Activated CD4-positive, alpha-beta T cell treated with anti-CD3 and anti-CD28 coated beads, Interleukin-2, amount 10 ng/mL, durations not matched to agents 24 days and 14 days (primary cell): ENCODE data around the gene ADRB2. TPM values are rescaled to one million over a fixed set of nuclear protein-coding genes. Genes with fewer than 3 reads are reported as not detected.

ENCODE experiments used
- DNase-seq: peaks from one replicate; pipeline ENCODE4 v3.0.0; 2022
- H3K27ac Mint-ChIP-seq: one replicate; pipeline ENCODE4 v1.8.0; 2022; ENCODE audit warnings: mild to moderate bottlenecking, mixed read lengths
- H3K27me3 Mint-ChIP-seq: one replicate; pipeline ENCODE4 v1.8.0; 2022; ENCODE audit warnings: mixed read lengths
- H3K36me3 Mint-ChIP-seq: one replicate; pipeline ENCODE4 v1.8.0; 2022; ENCODE audit warnings: low read depth, mild to moderate bottlenecking, mixed read lengths
- H3K4me1 Mint-ChIP-seq: one replicate; pipeline ENCODE4 v1.8.0; 2021; ENCODE audit warnings: mixed read lengths
- H3K4me3 Mint-ChIP-seq: one replicate; pipeline ENCODE4 v1.8.0; 2022; ENCODE audit warnings: mild to moderate bottlenecking, moderate library complexity, mixed read lengths
- H3K9me3 Mint-ChIP-seq: one replicate; pipeline ENCODE4 v1.8.0; 2021; ENCODE audit warnings: mixed read lengths
- intact Hi-C: fragments of 100-400 bp; cut with micrococcal nuclease; formaldehyde crosslinking; loops from one replicate; pipeline ENCODE4 v1.15.1; 2023
- total RNA-seq: library from RNA; stranded (reverse); gene quantifications from 2 replicates; pipeline ENCODE4 v1.2.3, GENCODE V29; 2022

Gene ADRB2
- total RNA-seq, 1 donor from 2014 or later: 0.37 TPM

- no peaks in the 10 kb centered on the region for H3K36me3 Mint-ChIP-seq
- peak overlapping the region; percentile 82 for H3K4me3 Mint-ChIP-seq
- H3K4me1 Mint-ChIP-seq: peaks cover 38% of the 10 kb centered on the region
Measured at GRCh38 chr5:148809781-148810524, 16.5 kb upstream of the ADRB2 start.

GRCh38 chr5:148810823-148811222 lies 15.6 kb upstream of the ADRB2 start:
- Mint-ChIP-seq H3K36me3 (no peaks in the 10 kb centered on the region), H3K4me1 (peaks cover 31% of the 10 kb centered on the region), H3K9me3 (no peaks in the 10 kb centered on the region), H3K27ac (no peak overlapping the region), H3K4me3 (no peak overlapping the region), H3K27me3 (peaks cover 12% of the 10 kb centered on the region)
- DNase-seq: no peak
- intact Hi-C loops: no loop called here

More at GRCh38 chr5:148809781-148810524, 16.5 kb upstream of the ADRB2 start:
- Mint-ChIP-seq H3K27me3 (peaks cover 4% of the 10 kb centered on the region), H3K27ac (peak overlapping the region; percentile 71), H3K9me3 (no peaks in the 10 kb centered on the region)
- no peak for DNase-seq
- intact Hi-C loops: loop anchor here (1.0 to 10.0 kb wide), 7 partner anchors 10 to 623 kb away; partner anchors contain the start of genes ADRB2 and PCYOX1L

GRCh38 chr5:148811756-148812155 lies 14.7 kb upstream of the ADRB2 start:
- peaks cover 23% of the 10 kb centered on the region for H3K4me1 Mint-ChIP-seq
- no peak overlapping the region for H3K4me3 Mint-ChIP-seq
- H3K36me3 Mint-ChIP-seq: no peaks in the 10 kb centered on the region
- no peak for DNase-seq
- peaks cover 20% of the 10 kb centered on the region for H3K27me3 Mint-ChIP-seq
- H3K9me3 Mint-ChIP-seq: no peaks in the 10 kb centered on the region
- intact Hi-C loops: no loop called here
- H3K27ac Mint-ChIP-seq: no peak overlapping the region

DNA sequence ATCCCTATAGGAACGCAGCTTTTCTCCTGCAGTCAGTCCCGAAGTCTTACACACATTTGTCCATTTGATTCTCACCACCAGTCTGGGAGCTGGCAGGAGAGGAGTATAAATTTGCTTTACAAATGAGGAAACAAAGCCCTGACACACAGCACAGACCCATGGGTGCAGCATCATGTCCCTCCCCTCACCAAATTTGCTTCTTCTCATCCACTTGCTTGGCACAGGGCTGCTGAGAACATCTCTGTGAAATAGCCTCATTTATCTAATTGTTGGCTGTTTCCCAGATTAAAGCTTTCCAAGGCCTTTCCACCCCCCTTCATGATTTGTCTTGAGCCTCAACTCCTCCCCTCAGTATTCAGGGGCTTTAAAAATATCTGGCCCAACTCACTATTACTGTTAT lies 11.3 kb upstream of the ADRB2 start:
- Mint-ChIP-seq H3K4me3 (no peak overlapping the region), H3K9me3 (no peaks in the 10 kb centered on the region), H3K36me3 (no peaks in the 10 kb centered on the region), H3K27me3 (peaks cover 31% of the 10 kb centered on the region), H3K4me1 (peaks cover 9% of the 10 kb centered on the region), H3K27ac (no peak overlapping the region)
- DNase-seq: no peak
- intact Hi-C loops: no loop called here

DNA sequence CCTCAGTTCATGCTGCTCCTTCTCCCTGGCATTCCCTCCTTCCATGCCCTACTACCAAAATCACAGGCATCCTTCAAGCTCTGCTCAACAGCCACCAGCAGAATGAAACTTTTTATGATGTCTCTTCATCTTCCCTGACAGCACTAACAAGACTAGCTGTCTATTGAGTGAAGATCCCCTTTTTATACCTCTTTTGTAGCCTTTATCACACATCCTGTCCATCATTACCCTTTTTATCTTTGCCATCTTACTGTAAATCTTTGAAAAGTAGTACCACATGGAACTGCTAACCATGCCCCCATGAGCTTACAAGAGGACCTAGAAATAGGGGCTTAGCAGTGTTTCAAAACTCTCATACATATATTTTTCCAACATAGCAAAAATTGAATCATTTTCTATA lies 10.8 kb upstream of the ADRB2 start:
- Mint-ChIP-seq H3K9me3 (no peaks in the 10 kb centered on the region), H3K27ac (no peak overlapping the region), H3K27me3 (peaks cover 33% of the 10 kb centered on the region), H3K4me3 (no peak overlapping the region), H3K36me3 (no peaks in the 10 kb centered on the region), H3K4me1 (peaks cover 4% of the 10 kb centered on the region)
- no peak for DNase-seq
- intact Hi-C loops: no loop called here

GRCh38 chr5:148816357-148816756 lies 10.1 kb upstream of the ADRB2 start:
- no peak for DNase-seq
- Mint-ChIP-seq H3K4me1 (peaks cover 3% of the 10 kb centered on the region), H3K27me3 (peaks cover 35% of the 10 kb centered on the region), H3K9me3 (no peaks in the 10 kb centered on the region), H3K27ac (no peak overlapping the region), H3K4me3 (no peak overlapping the region), H3K36me3 (no peaks in the 10 kb centered on the region)
- intact Hi-C loops: no loop called here

DNA sequence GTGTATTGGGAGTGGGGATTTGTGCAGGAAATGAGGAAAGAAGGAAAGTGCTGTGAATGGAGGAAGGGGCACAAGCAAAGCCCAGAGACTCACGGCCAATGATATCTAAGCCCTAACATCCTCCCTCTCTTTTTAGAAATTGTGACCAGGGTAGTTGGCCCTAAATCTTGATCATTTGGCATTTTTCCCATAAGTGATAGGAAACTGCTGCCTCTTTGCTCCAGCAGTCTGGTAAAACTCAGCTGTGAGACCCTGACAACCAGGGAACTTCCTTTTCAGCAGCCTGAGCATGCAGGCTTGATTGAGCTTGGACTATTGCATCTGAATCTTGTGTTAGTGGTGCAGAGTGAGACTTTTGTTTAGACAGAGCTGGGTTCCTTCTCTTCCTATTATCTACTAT lies 9.6 kb upstream of the ADRB2 start:
- Mint-ChIP-seq H3K27ac (no peak overlapping the region), H3K36me3 (no peaks in the 10 kb centered on the region), H3K4me1 (peaks cover 2% of the 10 kb centered on the region), H3K9me3 (no peaks in the 10 kb centered on the region), H3K4me3 (no peak overlapping the region), H3K27me3 (peaks cover 35% of the 10 kb centered on the region)
- intact Hi-C loops: no loop called here
- no peak for DNase-seq

GRCh38 chr5:148817606-148818005 lies 8.8 kb upstream of the ADRB2 start:
- Mint-ChIP-seq H3K4me3 (no peak overlapping the region), H3K36me3 (no peaks in the 10 kb centered on the region), H3K4me1 (no peaks in the 10 kb centered on the region), H3K27ac (no peak overlapping the region), H3K27me3 (peaks cover 41% of the 10 kb centered on the region), H3K9me3 (no peaks in the 10 kb centered on the region)
- intact Hi-C loops: no loop called here
- DNase-seq: no peak

GRCh38 chr5:148820461-148821395 lies 5.7 kb upstream of the ADRB2 start:
- Mint-ChIP-seq H3K4me1 (peaks cover 4% of the 10 kb centered on the region), H3K9me3 (no peaks in the 10 kb centered on the region), H3K4me3 (no peak overlapping the region), H3K27me3 (peaks cover 60% of the 10 kb centered on the region), H3K27ac (no peak overlapping the region), H3K36me3 (no peaks in the 10 kb centered on the region)
- intact Hi-C loops: loop anchor here (10.0 kb wide), 2 partner anchors 76 to 214 kb away; no protein-coding TSS in a partner anchor
- DNase-seq: peak; percentile 75

DNA sequence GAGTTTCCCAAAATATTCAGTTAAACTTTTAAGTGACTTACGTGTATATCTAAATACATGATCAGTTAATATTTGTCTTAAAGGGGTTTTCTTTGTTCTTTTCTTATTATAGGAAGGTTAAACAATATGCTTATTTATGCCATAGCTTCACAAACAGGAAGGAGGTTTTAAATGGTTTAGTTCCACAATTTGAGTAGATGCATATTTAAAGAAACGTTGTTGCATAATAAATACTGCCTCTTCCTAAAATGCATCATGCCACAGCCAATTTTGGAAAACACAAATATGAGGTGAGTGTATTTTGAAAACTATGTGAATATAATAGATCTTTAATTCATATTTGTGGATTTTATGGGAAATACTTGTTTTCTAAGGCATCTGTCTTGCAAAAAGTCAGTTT lies 2.5 kb upstream of the ADRB2 start:
- no peaks in the 10 kb centered on the region for H3K36me3 Mint-ChIP-seq
- no peak overlapping the region for H3K4me3 Mint-ChIP-seq
- no peaks in the 10 kb centered on the region for H3K9me3 Mint-ChIP-seq
- intact Hi-C loops: loop anchor here (10.0 kb wide), 2 partner anchors 79 to 211 kb away; no protein-coding TSS in a partner anchor
- no peak for DNase-seq
- H3K27me3 Mint-ChIP-seq: peaks cover 61% of the 10 kb centered on the region
- H3K27ac Mint-ChIP-seq: no peak overlapping the region
- H3K4me1 Mint-ChIP-seq: peaks cover 11% of the 10 kb centered on the region

GRCh38 chr5:148825716-148826052 lies 727 bp upstream of the ADRB2 start:
- intact Hi-C loops: loop anchor here (1.0 to 10.0 kb wide), 4 partner anchors 16 to 209 kb away; no protein-coding TSS in a partner anchor
- Mint-ChIP-seq H3K9me3 (no peaks in the 10 kb centered on the region), H3K36me3 (no peaks in the 10 kb centered on the region), H3K27ac (peak overlapping the region; percentile 65), H3K27me3 (peaks cover 72% of the 10 kb centered on the region), H3K4me1 (peaks cover 11% of the 10 kb centered on the region), H3K4me3 (peak overlapping the region; percentile 90)
- DNase-seq: no peak

DNA sequence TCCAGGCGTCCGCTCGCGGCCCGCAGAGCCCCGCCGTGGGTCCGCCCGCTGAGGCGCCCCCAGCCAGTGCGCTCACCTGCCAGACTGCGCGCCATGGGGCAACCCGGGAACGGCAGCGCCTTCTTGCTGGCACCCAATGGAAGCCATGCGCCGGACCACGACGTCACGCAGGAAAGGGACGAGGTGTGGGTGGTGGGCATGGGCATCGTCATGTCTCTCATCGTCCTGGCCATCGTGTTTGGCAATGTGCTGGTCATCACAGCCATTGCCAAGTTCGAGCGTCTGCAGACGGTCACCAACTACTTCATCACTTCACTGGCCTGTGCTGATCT lies 294 bp downstream of the ADRB2 start:
- no peaks in the 10 kb centered on the region for H3K9me3 Mint-ChIP-seq
- peaks cover 11% of the 10 kb centered on the region for H3K4me1 Mint-ChIP-seq
- H3K27me3 Mint-ChIP-seq: peaks cover 77% of the 10 kb centered on the region
- DNase-seq: no peak
- intact Hi-C loops: loop anchor here (1.0 to 10.0 kb wide), 4 partner anchors 17 to 208 kb away; no protein-coding TSS in a partner anchor
- H3K4me3 Mint-ChIP-seq: peak overlapping the region; percentile 90
- H3K27ac Mint-ChIP-seq: no peak overlapping the region
- no peaks in the 10 kb centered on the region for H3K36me3 Mint-ChIP-seq

GRCh38 chr5:148827723-148828122 lies 1.3 kb downstream of the ADRB2 start:
- intact Hi-C loops: loop anchor here (10.0 kb wide), 2 partner anchors 83 to 207 kb away; no protein-coding TSS in a partner anchor
- peaks cover 11% of the 10 kb centered on the region for H3K4me1 Mint-ChIP-seq
- DNase-seq: no peak
- H3K9me3 Mint-ChIP-seq: no peaks in the 10 kb centered on the region
- peak overlapping the region; percentile 90 for H3K4me3 Mint-ChIP-seq
- no peak overlapping the region for H3K27ac Mint-ChIP-seq
- peaks cover 72% of the 10 kb centered on the region for H3K27me3 Mint-ChIP-seq
- no peaks in the 10 kb centered on the region for H3K36me3 Mint-ChIP-seq
